ENCODE measurements around the gene SLC12A6.

SLC12A6 gene

DNA sequence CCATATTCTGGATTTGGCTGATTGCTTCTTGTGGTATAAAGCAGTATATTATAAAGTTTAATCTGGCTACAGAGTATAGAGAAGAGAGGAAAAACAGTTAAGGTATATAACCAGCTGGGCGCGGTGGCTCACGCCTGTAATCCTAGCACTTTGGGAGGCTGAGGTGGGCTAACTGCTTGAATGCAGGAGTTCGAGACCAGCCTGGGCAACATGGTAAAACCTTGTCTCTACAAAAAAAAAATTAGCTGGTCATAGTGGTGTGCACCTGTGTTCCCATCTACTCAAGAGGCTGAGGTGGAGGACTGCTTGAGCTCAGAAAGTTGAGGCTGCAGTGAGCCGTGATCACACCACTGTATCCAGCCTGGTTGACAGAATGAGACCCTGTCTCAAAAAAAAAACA is 7.3 kb downstream of the SLC12A6 start:
- no peak for DNase-seq (ENCODE audit: low read depth)

DNA sequence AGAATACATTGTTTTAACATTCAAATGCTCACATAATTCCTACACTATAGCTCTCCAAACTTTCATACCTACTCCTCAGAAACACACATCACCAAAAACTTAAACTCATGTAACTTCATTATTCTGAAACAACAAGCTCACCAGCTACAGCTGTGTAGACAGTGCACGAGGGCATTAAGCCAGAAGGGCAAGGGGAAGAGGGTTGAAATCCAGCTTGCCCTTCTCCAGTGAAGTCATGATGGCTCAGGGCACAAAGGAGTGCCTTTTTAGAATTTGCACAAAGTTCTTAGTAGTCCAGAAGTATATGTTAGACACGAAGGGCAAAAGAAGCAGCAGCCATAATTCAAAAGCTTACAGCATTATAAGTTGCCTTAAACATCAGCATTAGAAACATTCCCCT is 8.6 kb downstream of the SLC12A6 start:
- DNase-seq (ENCODE audit: low read depth) = no peak

DNA sequence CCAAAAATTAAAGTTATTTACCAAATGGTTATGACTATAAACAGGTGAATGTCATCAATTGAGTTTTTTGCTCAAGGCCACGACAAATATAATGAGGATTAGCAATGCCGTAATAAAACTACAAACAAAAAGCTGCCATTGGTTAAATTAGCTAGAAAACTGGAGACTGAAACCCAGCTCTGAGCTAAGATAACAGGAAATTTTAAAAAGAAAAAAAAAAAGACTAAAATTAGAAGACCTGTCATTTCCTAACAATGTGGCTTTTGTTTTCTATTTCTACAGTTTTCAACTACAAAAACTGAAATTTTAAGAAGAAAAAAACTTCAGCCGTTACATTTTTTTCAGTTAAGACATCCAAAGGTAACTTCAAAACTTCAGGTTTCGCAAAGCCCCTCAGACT is 9.7 kb downstream of the SLC12A6 start:
- no peak for DNase-seq (ENCODE audit: low read depth)

DNA sequence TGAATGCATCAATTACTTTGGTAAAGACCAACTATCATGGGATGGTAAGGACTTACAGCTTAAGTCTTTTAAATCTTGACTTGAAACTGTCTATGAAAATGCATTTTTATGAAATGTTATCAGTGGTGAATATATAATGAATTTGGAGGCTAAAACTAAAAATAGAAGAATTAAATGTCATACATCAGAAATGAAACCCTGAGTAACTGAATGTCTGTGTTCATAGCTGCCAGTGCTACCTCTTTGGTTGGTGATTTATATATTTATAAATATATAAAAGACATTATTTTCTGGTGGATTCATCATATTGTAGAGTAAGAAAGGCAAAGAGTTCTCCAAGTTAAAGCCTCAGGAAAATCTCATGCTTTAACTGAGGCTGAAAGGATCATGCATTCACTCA is 12.2 kb downstream of the SLC12A6 start:
- no peak for DNase-seq (ENCODE audit: low read depth)

DNA sequence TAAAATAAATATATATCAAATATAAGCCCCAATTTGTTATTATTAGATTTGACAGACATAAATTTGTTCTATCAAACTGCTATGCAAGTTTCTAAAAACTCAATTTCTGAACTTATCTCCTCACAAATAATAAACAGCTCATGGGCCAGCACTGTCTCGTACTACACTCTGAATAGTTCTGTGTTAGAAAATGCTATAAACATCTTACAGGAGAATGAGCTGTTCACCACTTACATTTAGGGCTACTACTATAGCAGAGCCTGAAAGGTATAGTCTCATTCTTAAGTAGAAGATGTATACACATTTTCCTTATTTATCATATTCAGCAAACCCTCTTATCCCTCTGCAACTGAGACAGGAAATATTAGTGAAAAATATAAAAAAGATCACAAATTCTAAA is 12.6 kb downstream of the SLC12A6 start:
- DNase-seq (ENCODE audit: low read depth) = no peak

DNA sequence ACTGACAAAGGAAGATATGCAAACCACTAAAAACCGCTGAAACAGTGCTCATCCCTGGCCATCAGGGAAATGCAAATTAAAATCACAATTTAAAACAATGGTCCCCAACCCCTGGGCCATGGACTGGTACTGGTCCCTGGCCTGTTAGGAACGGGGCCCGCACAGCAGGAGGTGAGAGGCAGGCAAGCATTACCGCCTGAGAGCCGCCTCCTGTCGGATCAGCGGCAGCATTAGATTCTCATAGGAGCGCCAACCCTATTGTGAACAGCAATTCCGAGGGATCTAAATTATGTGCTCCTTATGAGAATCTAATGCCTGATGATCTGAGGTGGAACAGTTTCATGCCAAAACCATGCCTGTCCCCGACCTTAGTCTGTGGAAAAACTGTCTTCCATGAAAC is 14.4 kb downstream of the SLC12A6 start:
- no peak for DNase-seq (ENCODE audit: low read depth)

DNA sequence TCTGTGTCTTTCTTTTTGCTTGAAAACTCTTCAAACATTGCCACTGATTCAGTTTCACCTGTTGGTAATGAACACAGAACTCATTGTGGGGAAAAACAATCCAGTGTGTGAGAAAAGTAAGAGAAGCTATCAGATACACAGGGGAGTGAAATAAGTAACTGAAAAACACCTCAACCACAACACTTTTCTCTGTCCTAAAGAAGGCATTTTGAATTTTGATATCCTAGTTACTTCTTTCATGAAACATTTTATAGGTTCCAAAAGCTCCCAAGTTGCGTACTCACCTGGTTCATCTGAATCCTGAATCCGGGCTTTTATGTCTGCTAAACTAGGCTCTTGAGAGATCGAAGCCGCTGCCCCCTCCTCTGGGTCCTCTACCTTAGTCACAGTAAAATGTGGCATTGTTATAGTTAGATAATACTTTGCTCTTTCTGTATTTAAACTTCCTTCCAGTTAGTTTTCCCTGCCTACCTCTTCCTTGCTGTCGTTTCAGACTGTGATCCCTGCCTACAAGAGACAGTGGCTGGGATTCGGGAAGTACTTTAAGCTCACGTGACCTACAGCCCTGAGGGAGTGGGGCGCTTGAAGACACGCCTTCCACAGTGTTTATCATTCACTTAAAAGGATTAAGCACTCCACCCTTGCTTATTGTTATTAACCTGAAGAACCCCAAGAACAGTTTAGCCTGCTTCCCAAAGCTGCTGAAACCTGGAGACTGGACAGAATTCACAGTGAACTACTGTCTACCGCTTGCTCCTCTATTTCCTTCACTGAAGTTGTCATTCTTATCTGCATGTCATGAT is 19.1 kb downstream of the SLC12A6 start:
- no peak for DNase-seq (ENCODE audit: low read depth)

DNA sequence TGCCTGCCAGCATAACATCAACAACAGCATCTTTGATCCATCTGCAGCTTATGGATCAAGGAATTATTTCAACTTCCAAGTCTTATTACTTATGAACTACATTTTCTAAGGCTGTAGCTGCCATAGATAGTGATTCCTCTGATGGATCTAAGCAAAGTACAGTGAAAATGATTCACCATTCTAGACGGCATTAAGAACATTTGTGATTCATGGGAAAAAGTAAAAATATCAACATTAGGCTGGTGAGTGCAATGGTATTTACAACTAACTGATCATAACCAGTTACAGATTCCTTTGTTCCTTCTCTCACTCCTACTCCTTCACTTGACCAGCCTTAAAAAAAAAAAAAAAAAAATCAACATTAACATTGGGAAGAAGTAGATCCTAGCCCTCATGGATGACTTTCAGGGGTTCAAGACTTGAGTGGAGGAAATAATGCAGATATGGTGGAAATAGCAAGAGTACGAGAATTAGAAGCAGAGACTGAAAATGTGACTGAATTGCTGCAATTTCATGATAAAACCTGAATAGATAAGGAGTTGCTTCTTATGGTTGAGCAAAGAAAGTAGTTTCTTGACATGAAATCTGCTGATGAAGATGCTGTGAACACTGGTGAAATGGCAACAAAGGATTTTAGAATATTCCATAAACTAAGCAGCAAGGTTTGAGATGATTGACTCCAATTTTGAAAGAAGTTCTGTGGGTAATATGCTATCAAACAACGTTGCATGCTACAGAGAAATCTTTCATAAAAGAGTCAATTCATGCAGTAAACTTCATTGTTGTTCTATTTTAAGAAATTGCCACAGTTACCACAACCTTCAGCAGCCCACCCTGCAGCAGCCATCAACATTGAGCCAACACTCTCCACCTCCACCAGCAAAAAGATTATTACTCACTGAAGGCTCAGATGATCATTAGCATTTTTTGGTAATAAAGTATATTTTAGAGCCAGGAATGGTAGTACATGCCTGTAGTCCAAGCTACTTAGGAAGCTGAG is 22.8 kb downstream of the SLC12A6 start:
- DNase-seq (ENCODE audit: low read depth) = no peak

DNA sequence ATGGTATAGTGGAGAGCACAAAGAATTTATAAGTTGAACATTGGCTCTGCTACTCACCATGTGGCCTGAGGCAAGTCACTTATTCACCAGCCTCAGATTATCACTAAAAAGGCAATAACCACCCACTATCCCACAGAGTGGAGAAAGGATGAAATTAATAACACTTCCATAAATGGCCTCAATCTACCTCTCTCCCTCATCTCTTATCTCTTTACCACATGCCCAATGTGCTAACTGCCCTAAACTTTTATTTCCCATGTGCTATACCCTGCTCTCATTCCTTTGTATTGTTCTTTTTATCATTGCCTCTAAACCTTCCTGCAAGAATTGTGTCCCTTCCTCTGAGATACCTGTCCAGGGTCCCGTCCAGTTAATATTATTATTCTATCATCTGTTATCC is 26.0 kb downstream of the SLC12A6 start:
- no peak for DNase-seq (ENCODE audit: low read depth)

DNA sequence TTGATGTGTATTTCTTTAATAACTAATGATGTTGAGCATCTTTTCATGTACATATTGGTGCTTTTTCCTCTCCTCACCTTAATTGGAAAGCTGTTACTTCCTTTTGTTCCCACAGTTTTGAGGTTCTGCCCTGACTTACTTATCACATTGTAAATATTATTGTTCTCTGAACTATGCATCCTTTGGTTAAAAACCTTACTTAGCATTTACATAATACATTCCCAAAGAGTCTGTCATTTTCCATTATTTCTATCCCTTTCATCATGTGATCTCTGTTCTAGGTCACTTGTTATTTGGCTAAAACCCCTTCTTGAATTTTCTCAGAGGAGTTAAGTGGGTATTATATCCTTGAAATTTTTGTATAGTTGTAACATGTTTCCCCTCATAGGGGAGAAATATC is 33.0 kb downstream of the SLC12A6 start:
- DNase-seq (ENCODE audit: low read depth) = peak; percentile 63

DNA sequence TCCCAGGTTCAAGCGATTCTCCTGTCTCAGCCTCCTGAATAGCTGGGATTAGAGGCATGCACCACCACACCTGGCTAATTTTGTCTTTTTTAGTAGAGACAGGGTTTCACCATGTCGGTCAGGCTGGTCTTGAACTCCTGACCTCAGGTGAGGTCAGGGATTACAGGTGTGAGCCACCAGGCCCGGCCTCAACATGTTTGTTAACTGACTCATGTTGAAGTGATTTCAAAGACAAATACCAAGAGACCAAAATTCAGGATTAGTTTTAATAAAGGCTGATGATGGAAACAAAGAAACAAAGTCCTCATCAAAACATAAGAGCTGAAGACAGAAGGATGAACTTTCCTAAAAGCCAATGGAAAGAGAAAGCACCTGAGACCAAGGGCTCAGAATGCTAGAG is 36.5 kb downstream of the SLC12A6 start:
- DNase-seq (ENCODE audit: low read depth) = no peak

DNA sequence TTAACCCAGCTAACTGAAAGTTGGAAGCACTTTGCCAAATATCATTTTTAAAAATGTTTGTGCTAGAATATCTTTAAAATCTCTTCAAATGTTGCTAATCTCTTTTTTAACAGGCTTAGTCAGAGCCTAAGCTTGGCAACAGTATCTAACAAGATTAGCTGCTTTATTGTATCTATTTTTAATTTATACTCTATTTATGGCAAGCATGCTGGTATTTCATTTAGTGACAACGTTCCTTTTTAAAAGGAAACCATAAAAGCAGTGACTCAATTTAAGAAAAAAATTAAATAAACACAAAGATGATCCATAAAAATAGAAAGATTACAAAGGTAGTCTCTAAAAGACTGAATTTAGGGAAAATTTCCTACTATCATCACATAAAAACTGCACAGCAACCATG is 40.5 kb downstream of the SLC12A6 start:
- DNase-seq (ENCODE audit: low read depth) = no peak

DNA sequence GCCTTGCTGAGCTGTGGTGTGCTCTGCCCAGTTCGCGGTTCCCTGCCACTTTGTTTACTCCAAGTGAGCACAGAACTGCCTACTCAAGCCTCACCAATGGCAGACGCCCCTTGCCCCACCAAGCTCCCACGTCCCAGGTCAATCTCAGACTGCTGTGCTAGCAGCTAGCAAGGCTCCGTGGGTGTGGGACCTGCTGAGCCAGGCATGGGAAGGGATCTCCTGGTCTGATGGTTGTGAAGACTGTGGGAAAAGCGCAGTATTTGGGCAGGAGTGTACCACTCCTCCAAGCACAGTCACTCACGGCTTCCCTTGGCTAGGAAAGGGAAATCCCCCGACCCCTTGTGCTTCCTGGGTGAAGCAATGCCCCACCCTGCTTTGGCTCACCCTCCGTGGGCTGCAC is 45.0 kb downstream of the SLC12A6 start:
- DNase-seq (ENCODE audit: low read depth) = no peak

DNA sequence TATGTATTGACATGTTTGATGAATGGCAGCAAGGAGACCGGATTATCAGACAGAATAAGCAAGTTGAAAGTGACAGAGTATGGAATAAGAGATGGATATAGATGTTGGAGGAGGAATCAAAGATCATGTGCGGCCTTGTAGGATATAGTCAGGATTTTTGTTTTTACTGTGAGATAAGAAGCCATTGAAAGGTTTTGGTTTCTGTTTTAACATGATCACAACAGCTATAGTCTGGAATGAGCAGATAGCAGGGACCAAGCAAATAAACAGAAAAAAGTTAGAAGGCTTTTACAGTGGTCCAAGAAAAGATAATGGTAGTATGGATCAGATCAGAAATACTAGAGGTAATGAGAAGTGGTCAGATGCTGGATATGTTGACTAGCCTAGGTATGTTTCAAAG is 52.6 kb downstream of the SLC12A6 start:
- DNase-seq (ENCODE audit: low read depth) = no peak

DNA sequence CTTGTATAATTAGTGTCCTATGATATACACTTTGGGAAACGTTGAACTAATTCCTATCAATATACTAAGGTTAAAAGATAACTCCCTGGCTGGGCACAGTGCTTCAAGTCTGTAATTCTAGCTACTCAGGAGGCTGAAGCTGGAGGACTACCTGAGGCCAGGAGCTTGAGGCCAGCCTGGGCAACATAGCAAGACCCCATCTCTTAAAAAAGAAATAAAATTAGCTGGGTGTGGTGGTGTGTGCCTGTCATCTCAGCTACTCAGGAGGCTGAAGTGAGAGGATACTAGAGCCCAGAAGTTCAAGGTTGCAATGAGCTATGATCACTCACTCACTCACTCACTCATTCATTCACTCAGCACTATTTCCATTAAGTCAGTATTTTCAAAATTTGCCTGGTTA is 55.2 kb downstream of the SLC12A6 start:
- DNase-seq (ENCODE audit: low read depth) = no peak

DNA sequence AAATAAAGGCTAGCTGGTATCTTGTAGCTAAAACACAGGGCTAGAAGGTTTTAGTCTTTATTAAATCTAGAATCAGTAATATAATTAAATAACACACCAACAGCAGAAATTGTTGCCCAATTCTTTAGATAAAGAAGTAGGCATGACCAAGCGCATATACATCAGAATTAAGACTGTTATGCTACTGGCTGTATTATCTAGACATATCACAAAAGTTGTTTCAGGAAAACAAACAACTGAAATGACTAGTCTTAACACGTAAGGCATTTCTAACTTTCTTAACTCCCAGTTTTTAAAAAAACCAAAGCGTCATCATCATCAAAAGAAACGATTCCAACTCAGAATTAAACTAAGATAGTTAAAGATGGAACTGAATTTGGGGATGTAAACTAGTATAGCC is 57.4 kb downstream of the SLC12A6 start:
- no peak for DNase-seq (ENCODE audit: low read depth)

DNA sequence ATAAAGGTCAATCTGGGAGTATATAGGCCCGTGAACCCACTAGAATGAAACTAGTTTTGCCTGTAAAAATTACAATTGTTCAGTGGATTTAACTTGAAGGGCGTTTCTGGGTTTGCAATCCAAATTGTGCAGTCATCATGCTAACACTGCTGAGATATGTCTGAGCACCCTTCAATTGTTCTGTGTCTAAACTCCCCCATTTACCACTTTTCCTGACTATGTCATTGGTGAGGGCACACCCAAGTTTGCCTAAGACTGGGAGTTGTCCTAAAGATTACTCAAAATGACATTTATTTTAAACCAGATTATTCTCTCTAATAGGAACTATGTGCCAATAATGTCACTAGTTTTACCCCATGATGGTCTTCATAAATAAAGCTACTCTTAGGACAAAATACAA is 58.2 kb downstream of the SLC12A6 start:
- no peak for DNase-seq (ENCODE audit: low read depth)

DNA sequence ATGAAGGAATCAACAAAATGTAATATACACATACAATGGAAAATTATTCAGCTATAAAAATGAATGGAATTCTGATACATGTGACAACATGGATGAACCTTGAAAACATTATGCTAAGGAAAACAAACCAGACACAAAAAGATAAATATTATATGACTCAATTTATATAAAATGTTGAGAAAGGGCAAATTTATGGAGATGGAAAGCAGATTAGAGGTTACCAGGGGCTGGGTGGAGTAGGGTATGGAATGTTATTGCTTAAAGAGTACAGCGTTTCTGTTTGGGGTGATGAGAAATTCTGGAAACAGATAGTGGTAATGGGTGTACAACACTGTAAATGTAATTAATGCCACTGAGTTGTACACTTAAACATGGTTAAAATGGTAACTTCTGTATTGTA is 61.9 kb downstream of the SLC12A6 start:
- no peak for DNase-seq (ENCODE audit: low read depth)

DNA sequence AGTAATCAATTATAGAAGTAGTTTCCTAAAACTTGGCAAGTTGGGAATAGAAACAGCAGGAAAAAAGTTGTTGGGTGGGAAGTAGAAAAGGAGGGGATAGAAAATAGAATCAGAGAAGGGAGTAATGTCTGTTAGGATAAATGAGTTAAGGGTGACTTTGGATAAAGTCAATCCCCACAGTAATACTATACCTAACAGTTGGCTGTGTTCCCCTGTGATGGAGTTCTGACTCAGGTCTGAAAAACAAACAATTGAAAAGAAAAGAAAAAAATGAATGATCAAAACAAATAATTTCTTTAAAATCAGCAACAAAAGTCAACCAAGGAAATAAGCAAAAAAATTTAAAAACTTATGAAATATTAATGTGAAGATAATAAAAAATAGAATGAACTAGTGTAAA is 62.4 kb downstream of the SLC12A6 start:
- no peak for DNase-seq (ENCODE audit: low read depth)

DNA sequence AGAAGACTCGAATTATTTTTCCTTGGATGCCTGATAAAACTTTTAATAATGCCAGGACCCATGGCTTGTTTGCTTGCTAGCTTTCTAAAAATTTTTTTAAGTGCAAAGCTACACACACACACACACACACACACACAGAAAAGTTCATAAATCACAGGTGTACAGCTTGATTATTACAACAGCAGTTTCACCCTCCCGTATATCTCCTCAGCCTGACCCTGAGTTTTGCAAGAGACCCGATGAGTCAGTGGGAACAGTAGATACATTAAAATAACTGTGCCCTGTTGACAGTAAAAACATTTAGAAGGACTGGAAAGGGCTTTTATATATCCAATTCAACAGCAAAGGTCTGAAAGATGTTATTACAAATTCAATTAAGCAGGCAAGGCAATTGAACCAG is 66.1 kb downstream of the SLC12A6 start:
- peak; percentile 35 for DNase-seq (ENCODE audit: low read depth)

DNA sequence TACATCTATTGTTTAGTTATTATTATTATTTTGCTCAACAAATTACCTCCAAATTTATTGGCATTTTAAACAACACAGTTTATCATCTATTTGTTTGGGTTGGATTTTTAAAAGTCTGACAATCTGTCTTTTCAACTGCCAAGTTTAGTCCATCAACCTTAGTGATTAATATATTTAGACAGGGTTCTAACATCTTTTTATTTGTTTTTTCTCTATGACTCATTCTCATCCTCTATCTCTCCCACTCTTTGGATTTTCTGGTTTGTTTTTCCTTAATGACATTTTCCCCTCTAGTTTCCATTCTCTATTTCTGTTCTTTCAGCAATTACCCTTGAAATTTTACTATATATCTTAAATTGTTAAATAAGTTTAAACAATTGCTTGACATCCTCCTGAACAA is 70.8 kb downstream of the SLC12A6 start:
- no peak for DNase-seq (ENCODE audit: low read depth)

DNA sequence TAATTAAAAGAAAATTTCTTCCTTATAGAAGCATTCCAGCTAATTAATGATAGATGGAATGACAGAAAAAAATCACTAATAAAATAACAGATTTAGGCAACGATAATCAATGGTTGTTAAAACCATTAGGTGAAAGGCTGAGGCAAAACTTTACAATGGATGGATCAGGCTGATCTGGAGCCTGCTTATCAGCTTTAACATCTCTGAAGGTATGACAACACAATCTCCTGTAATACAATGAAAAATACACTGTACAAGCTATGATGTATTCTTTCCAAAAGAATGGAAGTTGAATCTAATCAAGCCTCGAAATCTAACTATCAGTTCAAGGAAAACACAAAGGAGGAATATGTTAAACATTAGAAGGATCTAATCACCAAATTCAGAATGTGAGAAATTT is 73.5 kb downstream of the SLC12A6 start:
- no peak for DNase-seq (ENCODE audit: low read depth)

DNA sequence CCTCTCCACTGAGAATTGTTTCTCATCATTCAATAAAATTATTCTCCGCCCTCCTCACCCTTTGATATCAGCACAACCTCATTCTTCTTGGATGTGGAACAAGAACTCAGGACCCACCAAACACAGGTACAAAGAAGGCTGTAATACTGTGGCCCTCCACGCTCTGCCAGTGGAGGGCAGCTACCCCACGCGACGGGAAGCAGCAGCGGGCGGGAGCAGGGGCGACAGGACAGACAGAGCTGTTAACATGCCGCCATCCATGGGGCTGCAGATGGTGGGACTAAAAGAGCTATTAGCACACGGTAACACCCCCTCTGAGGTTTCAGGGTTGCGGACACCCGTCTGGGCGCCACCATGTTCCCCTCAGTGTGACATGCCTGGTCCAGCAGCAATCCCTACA is 75.2 kb downstream of the SLC12A6 start:
- no peak for DNase-seq (ENCODE audit: low read depth)

Measured in non-pigmented ciliary epithelial cell (primary cell).